Bronchial epithelial cell (primary cell): Measurements from ENCODE around the gene SCUBE1. TPM values are rescaled to one million over a fixed set of nuclear protein-coding genes. Genes with fewer than 3 reads are reported as not detected.

Experiments
- DNase-seq: peaks from one replicate; pipeline ENCODE4 v3.0.0-alpha.2; 2010; ENCODE audit warnings: low read depth
- FAIRE-seq: peaks from 2 replicates; lab custom pipeline; 2011; peaks lifted over from hg19 to GRCh38; lab: Jason Lieb, UNC
- H3K27me3 ChIP-seq: 2 replicates; pipeline ENCODE4 v1.5.1; 2011; ENCODE audit warnings: low read length; ENCODE audit not compliant: control insufficient read depth, insufficient read depth
- H3K36me3 ChIP-seq: 2 replicates; pipeline ENCODE4 v1.5.1; 2011; ENCODE audit warnings: low read length; ENCODE audit not compliant: control insufficient read depth, insufficient read depth
- H3K4me3 ChIP-seq: 2 replicates; pipeline ENCODE4 v1.5.1; 2011; ENCODE audit warnings: mild to moderate bottlenecking, low read depth, low read length, control low read depth
- CTCF ChIP-seq: IDR thresholded peaks from 2 replicates; pipeline ENCODE4 v1.5.1; 2011; ENCODE audit warnings: mild to moderate bottlenecking, moderate library complexity, low read length, control low read depth, inconsistent platforms; ENCODE audit not compliant: insufficient read depth, severe bottlenecking
- total RNA-seq: library from RNA; depleted of rRNA; stranded (reverse); fragments of >200 nt; gene quantifications from 2 replicates; pipeline ENCODE4 v1.2.1, GENCODE V29; 2014

The SCUBE1 gene
- total RNA-seq, 1 donor from 2014 or later = under 0.01 TPM

GRCh38 chr22:43338766-43339345 lies 4.3 kb downstream of the SCUBE1 start:
- peaks cover 15% of the 10 kb centered on the region for H3K27me3 ChIP-seq
- H3K4me3 ChIP-seq = no peak overlapping the region
- DNase-seq (no peak), FAIRE-seq (no peak)
- no peaks in the 10 kb centered on the region for H3K36me3 ChIP-seq
- no peak for TF ChIP-seq CTCF

- DNase-seq = no peak
- FAIRE-seq = no peak
- H3K27me3 ChIP-seq = peaks cover 11% of the 10 kb centered on the region
- no peak for TF ChIP-seq CTCF
- no peaks in the 10 kb centered on the region for H3K36me3 ChIP-seq
- no peak overlapping the region for H3K4me3 ChIP-seq
Observed at GRCh38 chr22:43337946-43338345, 5.2 kb downstream of the SCUBE1 start.

GRCh38 chr22:43337385-43337784 lies 5.8 kb downstream of the SCUBE1 start:
- Histone ChIP-seq H3K27me3 (peaks cover 9% of the 10 kb centered on the region), H3K4me3 (no peak overlapping the region), H3K36me3 (no peaks in the 10 kb centered on the region)
- FAIRE-seq (no peak), DNase-seq (no peak)
- TF ChIP-seq CTCF = no peak

- Histone ChIP-seq H3K27me3 (peaks cover 1% of the 10 kb centered on the region), H3K4me3 (no peak overlapping the region), H3K36me3 (no peaks in the 10 kb centered on the region)
- TF ChIP-seq CTCF = no peak
- DNase-seq (no peak), FAIRE-seq (no peak)
Observed at GRCh38 chr22:43334378-43334777, 8.8 kb downstream of the SCUBE1 start.

GRCh38 chr22:43333978-43334377 lies 9.2 kb downstream of the SCUBE1 start:
- Histone ChIP-seq H3K27me3 (peaks cover 1% of the 10 kb centered on the region), H3K4me3 (no peak overlapping the region), H3K36me3 (no peaks in the 10 kb centered on the region)
- no peak for FAIRE-seq
- TF ChIP-seq CTCF = no peak
- DNase-seq = no peak

GRCh38 chr22:43333156-43333555 lies 10.0 kb downstream of the SCUBE1 start:
- DNase-seq (no peak), FAIRE-seq (no peak)
- Histone ChIP-seq H3K36me3 (no peaks in the 10 kb centered on the region), H3K4me3 (no peak overlapping the region), H3K27me3 (peaks cover 1% of the 10 kb centered on the region)
- no peak for TF ChIP-seq CTCF
